ENCODE data around the gene ARHGAP10.

Gene ARHGAP10

GRCh38 chr4:147891476-147892115, 159.7 kb downstream of the ARHGAP10 start:
- Histone ChIP-seq H3K4me3 (IDR thresholded peaks at IDR 0.05; ENCODE audit: insufficient read depth, low read depth, low read length) (no peak overlapping the region), H3K27ac (no peak overlapping the region), H3K9ac (no peak overlapping the region), H2AFZ (ENCODE audit: low read depth) (no peak overlapping the region), H3K36me3 (ENCODE audit: insufficient read depth) (no peaks in the 10 kb centered on the region; the same call in 1 of the 2 replicates), H3K4me2 (no peak overlapping the region), H3K4me1 (ENCODE audit: low read depth, poor library complexity, severe bottlenecking) (no peaks in the 10 kb centered on the region), H4K20me1 (ENCODE audit: insufficient read depth) (no peaks in the 10 kb centered on the region), H3K27me3 (ENCODE audit: insufficient read depth, low read depth) (no peaks in the 10 kb centered on the region), H3K79me2 (ENCODE audit: insufficient read depth, low read depth) (no peaks in the 10 kb centered on the region)
- TF ChIP-seq, protein P1, sequence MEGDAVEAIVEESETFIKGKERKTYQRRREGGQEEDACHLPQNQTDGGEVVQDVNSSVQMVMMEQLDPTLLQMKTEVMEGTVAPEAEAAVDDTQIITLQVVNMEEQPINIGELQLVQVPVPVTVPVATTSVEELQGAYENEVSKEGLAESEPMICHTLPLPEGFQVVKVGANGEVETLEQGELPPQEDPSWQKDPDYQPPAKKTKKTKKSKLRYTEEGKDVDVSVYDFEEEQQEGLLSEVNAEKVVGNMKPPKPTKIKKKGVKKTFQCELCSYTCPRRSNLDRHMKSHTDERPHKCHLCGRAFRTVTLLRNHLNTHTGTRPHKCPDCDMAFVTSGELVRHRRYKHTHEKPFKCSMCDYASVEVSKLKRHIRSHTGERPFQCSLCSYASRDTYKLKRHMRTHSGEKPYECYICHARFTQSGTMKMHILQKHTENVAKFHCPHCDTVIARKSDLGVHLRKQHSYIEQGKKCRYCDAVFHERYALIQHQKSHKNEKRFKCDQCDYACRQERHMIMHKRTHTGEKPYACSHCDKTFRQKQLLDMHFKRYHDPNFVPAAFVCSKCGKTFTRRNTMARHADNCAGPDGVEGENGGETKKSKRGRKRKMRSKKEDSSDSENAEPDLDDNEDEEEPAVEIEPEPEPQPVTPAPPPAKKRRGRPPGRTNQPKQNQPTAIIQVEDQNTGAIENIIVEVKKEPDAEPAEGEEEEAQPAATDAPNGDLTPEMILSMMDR (conservative IDR thresholded peaks at IDR 0.05; ENCODE audit: low read depth, low read length): no peak

GRCh38 chr4:147899512-147899911, 167.6 kb downstream of the ARHGAP10 start:
- Histone ChIP-seq H3K27ac (no peak overlapping the region), H3K36me3 (ENCODE audit: insufficient read depth) (no peaks in the 10 kb centered on the region), H3K79me2 (ENCODE audit: insufficient read depth, low read depth) (no peaks in the 10 kb centered on the region), H3K4me1 (ENCODE audit: low read depth, poor library complexity, severe bottlenecking) (no peaks in the 10 kb centered on the region), H3K4me3 (IDR thresholded peaks at IDR 0.05; ENCODE audit: insufficient read depth, low read depth, low read length) (no peak overlapping the region), H2AFZ (ENCODE audit: low read depth) (no peak overlapping the region), H3K4me2 (no peak overlapping the region), H3K27me3 (ENCODE audit: insufficient read depth, low read depth) (no peaks in the 10 kb centered on the region), H3K9ac (no peak overlapping the region), H4K20me1 (ENCODE audit: insufficient read depth) (no peaks in the 10 kb centered on the region)
- TF ChIP-seq, protein P1 (conservative IDR thresholded peaks at IDR 0.05; ENCODE audit: low read depth, low read length): no peak

GRCh38 chr4:147901388-147901787, 169.5 kb downstream of the ARHGAP10 start:
- Histone ChIP-seq H3K27ac (no peak overlapping the region), H3K4me2 (no peak overlapping the region), H3K9ac (no peak overlapping the region), H3K36me3 (ENCODE audit: insufficient read depth) (no peaks in the 10 kb centered on the region), H3K4me1 (ENCODE audit: low read depth, poor library complexity, severe bottlenecking) (peaks cover 5% of the 10 kb centered on the region), H3K27me3 (ENCODE audit: insufficient read depth, low read depth) (no peaks in the 10 kb centered on the region), H4K20me1 (ENCODE audit: insufficient read depth) (no peaks in the 10 kb centered on the region), H3K79me2 (ENCODE audit: insufficient read depth, low read depth) (no peaks in the 10 kb centered on the region), H2AFZ (ENCODE audit: low read depth) (no peak overlapping the region), H3K4me3 (IDR thresholded peaks at IDR 0.05; ENCODE audit: insufficient read depth, low read depth, low read length) (no peak overlapping the region)
- TF ChIP-seq, protein P1 (conservative IDR thresholded peaks at IDR 0.05; ENCODE audit: low read depth, low read length): no peak

DNA sequence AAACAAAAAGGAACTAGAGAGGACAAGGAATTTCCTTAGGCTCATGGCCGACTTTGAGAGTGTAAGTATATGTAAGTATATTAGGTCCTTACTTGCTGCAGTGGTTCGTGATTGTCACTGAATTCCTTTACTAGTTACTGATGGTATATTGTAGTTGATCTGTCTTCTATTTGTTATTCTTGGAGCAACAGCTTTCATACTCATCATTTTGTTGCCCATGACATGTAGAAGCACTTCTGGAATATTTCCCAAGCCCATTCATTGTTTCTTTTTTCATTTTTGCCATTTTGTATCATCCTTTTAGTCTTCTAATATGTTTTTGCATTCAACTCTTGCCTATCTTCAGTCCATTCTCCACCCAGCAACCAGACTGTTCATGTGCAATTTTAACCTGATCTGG, 170.0 kb downstream of the ARHGAP10 start:
- Histone ChIP-seq H3K27me3 (ENCODE audit: insufficient read depth, low read depth) (no peaks in the 10 kb centered on the region), H3K4me2 (no peak overlapping the region), H3K27ac (no peak overlapping the region), H3K9ac (no peak overlapping the region), H3K4me3 (IDR thresholded peaks at IDR 0.05; ENCODE audit: insufficient read depth, low read depth, low read length) (no peak overlapping the region), H3K4me1 (ENCODE audit: low read depth, poor library complexity, severe bottlenecking) (peaks cover 10% of the 10 kb centered on the region), H4K20me1 (ENCODE audit: insufficient read depth) (no peaks in the 10 kb centered on the region), H2AFZ (ENCODE audit: low read depth) (no peak overlapping the region), H3K79me2 (ENCODE audit: insufficient read depth, low read depth) (no peaks in the 10 kb centered on the region), H3K36me3 (ENCODE audit: insufficient read depth) (no peaks in the 10 kb centered on the region)
- TF ChIP-seq, protein P1 (conservative IDR thresholded peaks at IDR 0.05; ENCODE audit: low read depth, low read length): no peak

Measured in KMS-11 (cell line).